NOMO-1 treated with DMSO at 0.1 percent for 48 hours (cell line): ENCODE data around the gene AGTR1.
"Not testable (repeated sequence)": the region's sequence is repeated elsewhere in the genome, so short reads cannot be mapped to it uniquely, and the experiment has no call there.

Experiments
- DNase-seq: peaks from one replicate; lab custom pipeline; 2025; ENCODE audit not compliant: unreplicated experiment; lab: John Stamatoyannopoulos, UW

AGTR1 gene

DNA sequence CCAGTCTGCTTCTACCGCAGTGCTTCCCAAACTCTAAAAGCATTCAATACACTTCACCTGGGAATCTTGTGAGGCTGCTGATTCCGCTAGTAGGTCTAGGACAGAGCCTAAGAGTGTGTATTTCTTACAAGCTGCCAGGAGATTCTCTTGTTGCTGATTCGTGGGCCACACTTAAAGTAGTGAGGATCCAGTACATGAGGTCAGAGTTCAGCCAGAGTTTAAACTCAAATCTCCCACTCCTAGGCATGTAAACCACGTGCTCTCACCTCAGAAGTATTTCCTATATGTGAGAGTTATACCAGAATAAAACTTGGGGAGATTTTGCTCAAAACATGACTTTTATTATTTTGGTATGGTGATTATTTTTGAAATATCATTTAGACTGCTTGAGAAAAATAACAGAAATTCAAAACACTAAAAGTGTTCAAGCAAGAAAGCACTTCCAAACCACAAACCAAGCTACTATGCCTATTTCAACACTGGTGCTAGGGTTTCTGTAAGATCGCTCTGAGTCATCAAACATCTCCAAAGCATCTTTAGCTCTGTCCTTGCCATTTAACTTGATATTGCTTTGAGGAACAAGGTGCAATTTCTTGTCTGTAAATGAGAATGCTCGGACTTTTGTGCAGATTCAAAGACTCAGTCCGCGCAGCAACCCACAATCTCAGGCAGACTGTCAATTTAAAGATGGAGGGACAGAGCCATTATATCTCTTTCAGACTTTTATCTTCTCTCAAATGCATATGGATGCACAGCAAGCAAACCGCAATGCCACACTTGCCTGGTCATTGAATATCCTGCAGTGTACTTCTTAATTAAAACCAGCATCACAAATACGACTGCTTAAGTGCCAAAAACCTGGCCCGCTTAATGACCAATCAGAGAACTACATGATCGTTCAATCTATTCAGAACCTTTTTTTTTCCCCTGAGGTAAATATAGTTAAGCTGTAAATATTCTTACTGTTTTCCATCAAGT, 59.8 kb downstream of the AGTR1 start:
- peak; percentile 99 for DNase-seq

DNA sequence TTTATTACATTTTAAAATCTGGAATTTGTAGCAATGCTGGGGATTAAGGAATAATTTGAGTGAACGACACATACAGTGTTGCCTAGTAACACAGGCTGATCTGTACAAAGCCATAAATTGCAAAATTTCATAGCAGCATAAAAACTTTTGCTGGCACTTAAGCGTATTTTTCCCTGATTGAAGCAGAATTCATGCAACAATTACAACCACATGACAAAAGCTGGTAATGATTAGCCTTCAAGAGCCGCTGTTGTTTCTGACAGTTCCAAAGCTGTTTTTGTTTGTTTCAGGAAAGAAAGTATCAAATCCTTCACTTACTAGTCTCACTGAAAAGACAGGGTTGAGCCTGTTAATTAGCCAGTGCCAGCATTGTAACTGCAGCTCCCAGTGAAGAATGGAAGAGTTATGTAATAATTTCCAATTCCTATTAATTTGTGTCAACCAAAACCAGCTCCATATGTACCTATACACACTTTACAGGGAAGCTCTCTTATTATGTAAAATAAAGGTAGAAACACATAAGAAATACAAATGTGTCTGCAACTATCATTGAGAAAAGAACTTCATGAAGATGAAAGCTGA, 60.7 kb downstream of the AGTR1 start:
- DNase-seq, result no peak

DNA sequence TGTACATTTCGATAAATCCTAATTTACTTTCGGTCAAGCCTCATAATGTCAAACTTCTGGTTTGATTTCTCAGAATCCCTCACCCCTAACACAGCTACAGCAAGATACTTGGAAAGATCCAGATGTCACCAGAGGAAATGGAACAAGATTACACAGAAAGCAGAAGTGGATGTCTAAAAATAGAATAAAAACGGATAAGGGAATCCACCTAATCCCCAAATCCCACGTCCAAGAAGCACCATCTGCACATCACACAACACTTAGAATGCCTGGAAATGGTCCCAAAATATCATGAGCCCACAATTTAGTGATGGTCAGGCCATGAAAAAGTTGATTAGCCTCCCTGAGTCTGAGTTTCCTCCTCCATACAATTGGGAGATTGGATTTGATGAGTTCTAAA, 61.7 kb downstream of the AGTR1 start:
- DNase-seq, result no peak

DNA sequence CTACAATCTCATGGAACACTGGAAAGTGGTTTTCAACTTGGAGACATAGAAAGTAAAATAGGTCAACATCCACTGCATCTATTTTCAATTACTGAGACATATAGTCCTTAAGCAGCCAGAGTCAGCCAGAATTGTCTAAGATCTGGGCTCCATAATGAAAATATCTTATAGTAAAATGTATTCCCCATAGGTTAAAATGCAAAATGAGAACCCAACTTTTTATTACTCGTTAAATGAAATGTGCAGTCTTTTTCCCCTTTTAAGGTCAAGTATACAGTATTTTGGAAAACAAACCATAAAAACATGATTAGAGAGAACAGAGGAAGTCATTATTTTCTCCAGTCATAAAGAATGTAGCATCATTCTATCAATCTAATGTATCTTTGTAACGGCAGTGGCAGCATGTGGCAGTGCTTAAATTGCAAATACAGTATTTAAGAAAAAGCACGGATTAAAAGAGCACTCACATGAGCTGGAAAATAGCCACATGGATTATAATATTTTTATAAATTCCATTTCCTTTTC, 65.5 kb downstream of the AGTR1 start:
- no peak for DNase-seq

DNA sequence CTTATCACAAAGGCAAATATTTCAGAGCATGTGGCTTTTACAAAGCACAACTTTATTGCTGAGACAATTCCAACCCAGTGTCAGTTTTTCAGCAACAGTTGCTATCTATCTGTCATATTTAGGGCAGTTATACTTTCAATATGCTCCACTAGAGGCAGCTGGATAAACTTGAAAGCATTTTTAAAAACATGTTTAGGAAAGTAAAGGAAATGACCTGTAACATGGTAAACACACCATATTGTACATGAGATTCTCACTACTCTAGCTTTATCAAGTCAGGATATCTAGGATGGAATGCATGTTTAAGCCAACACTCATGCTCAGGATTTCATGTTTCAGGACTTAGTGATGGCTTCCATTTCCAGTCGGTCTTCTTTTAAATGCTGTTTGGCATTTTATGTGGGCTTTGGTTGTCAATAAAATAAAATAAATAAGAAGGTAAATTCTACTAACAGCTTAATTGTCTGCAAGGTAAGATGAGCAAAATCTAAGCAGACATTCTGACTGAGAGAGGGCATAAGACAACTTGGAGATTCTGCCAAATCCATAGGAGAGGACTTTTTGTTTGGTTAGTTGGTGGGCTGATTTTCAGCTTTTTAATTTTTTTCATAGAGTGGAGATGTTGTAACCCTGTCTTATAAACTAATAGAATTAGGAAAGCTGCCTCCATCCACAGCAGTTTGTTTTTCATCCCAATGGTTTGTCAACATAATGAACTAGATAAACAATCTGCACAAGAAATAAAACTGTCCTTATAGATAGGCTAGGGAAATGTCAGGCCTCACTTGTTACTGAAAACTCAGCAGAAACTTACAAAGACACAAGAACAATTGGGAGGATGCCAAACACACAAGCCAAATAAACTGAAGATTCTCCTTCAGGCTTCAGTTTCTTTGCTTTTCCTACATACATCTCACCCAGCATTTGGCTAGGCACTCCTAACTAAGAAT, 66.6 kb downstream of the AGTR1 start:
- no peak for DNase-seq

DNA sequence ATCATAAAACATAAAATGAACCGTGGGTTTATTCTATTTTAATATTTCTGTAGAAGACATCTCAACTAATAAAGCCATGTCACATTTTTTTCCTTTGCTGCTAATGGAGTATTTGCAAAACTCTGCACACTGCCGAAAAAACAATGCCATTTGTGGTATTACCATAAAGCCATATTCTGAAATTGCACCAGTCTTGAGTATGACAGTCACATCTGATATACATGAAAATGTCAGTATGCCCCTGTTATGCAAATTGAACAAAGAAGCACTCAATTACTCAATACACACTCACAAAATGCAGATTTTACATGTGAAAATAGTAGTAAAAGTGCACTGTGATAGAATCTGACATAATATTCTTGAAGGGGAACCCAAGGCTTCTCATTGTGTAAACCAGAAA, 74.7 kb downstream of the AGTR1 start:
- DNase-seq, result no peak

DNA sequence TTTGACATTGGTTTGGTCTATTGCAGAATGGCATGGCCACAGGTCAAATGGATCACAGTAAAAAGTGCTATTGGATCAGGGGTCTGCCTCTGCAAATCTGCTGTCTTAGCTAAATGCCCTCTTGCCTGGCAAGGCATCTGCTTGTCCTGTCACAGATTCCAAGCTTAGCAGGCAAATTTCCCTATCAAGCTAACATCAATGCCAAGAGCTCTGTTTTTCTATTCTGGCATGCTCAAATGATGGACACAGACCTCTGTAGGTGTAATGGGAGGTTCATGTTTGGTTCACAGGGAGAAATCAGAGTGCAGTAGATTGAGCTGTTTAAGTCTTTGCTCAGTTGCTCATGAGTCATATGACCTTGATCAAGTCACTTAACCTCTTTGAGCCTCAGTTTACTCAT, 75.1 kb downstream of the AGTR1 start:
- DNase-seq, result no peak

DNA sequence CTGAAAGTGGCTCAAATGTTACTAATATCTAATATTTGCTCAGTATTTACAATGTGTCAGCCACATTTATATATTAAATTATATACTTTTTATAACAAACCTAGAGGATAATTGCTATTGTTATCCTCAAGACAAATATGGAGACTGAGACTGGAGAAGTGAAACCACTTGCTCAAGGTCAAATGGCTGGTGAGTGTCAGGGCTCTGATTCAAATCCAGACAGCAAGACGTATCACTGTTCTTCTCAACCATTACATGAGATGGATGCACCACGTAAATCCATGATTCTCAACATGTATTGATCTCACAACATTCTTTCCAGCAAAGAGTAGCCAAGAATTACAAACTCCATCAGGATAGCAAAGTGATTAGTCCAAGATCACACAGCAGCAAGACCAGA, 76.1 kb downstream of the AGTR1 start:
- no peak for DNase-seq

DNA sequence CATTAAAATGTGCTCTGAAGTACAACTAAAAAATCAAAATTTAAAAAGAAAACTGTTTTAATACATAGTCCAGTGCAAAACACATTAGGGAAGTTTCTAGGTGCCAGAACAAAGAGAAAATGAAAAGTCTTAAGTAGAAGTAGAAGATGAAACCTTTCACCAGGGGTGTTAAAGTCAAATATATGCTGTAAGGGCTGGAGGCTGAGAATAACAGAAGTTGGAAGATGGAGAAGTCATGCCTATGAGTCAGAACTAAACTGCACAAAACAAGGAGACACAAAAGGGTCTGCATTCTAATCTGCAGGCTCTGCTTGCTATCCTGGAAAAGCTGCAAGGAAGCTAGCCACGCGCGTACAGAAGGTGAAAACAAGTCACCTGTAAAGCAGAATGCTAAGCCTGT, 81.2 kb downstream of the AGTR1 start:
- DNase-seq, result peak; percentile 41

DNA sequence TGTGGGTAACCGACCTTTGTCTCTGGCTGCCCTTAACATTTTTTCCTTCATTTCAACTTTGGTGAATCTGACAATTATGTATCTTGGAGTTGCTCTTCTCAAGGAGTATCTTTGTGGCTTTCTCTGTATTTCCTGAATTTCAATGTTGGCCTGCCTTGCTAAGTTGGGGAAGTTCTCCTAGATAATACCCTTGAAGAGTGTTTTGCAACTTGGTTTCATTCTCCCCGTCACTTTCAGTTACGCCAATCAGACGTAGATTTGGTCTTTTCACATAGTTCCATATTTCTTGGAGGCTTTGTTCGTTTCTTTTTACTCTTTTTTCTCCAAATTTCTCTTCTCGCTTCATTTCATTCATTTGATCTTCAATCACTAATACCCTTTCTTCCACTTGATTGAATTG, 87.3 kb downstream of the AGTR1 start:
- peak; percentile 76 for DNase-seq

DNA sequence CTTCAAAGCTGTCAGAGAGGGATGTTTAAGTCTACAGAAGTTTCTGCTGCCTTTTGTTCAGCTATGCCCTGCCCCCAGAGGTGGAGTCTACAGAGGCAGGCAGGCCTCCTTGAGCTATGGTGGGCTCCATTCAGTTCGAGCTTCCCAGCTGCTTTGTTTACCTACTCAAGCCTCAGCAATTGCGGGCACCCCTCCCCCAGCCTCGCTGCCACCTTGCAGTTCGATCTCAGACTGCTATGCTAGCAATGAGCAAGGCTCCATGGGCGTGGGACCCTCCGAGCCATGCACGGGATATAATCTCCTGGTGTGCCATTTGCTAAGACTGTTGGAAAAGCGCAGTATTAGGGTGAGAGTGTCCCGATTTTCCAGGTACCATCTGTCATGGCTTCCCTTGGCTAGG, 88.5 kb downstream of the AGTR1 start:
- not testable (repeated sequence) for DNase-seq

DNA sequence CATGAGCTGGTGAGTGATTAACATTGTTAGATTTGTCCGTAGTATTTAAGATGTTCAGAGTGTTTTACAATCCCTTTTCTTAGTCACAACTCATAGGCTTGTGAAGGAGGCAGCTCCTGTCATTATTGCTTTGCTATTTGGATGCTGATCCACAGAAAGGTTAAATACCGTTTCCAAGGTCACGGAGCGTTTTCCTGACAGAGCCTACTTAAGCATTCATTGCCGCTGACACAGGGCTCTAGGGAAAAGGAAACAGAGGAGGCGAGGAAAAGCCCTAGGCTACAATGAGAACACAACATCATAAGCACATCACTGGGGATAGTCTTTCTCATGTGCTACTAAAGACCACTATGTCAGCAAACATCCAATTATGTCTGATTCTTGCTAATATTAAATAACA, 91.4 kb downstream of the AGTR1 start:
- DNase-seq, result no peak

DNA sequence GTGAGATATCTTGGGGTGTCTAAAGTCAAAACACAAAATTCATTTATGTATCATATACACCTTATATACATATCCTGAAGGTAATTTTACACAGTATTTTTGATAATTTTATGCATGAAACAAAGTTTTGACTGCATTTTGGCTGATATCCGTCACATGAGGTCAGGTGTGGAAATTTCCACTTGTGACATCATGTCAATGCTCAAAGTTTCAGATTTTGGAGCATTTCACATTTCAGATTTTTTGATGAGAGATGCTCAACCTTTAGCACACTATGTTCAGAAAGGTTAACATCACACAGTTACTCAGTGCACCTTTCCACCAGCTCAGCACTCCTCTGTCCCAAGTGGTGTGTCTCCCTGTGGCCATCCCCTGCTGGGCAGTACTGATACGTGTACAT, 92.2 kb downstream of the AGTR1 start:
- no peak for DNase-seq

DNA sequence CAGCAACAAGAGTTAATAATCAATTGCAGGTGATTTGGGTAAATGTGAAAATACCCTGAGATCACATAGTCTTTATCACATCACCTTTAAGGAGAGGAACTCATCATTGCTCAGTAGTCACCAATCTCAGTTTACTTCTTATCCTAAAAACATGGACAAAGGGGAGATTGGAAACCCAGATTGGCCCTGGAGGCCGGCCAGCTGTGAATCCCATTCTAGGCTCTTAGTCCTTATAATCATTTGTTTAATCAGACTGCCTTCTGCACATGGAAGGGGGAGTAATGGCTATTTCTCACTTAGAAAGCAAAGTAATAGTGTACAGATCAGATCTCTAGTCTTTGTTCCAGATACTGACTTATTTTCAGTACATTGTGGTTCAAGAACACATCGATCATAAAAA, 92.7 kb downstream of the AGTR1 start:
- no peak for DNase-seq

DNA sequence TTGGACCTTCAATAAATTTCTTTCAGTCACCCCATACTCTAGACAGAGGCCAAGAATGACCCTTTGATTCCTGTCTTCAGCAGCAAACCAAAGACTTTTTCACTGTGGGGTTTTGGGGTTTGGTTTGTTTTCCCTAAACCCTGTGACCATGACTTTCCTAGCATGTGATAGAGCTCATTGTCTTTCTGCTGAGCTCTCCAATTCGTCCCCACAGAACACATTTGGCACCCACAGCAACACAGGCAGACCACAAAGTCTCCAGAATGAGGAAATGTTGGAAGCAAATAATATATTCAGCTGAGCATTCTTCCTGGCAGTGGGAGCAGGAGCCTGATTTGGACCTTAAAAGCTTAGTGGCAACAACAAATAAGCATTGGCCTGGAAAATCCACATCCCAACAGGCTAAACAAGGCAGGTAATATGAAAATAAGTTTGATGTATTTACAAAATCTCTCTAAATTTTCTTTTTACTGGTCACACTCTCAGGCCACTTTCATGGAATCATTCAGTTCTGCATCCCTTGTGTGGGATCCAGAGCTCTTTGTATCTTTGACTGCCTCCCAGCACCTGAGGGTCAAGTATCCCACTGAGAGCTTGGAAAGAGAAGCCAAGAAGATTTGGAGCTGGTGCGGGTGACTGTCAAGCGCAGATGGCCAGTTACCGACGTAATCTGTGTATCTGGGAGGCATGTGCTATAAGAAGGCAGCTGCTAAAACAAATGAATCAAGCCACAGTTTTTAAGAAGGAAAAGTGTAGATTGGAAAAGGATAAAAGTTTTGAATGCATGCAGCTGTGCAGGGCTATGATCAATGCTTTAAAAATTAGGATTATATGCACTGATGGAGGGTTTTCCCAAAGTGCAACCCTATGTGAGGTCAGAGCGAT, 93.4 kb downstream of the AGTR1 start:
- no peak for DNase-seq

DNA sequence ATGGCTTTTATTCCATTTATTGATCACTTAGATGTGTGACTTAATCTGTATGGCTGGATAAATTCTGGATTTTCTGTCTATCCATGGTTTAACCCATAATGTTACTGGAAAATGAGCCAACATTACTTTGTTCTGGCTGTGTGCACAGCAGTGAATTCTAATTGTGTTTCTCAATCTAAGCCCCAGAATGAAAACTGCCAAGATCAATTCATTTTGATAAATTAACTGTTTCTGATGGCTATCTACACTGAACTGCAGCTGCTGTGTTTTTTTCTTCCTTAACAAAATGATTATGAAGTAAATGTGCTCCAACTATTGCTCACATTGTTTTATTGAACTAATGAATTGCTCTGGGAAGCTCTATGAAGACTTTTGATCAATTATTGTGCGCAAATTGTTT, 94.2 kb downstream of the AGTR1 start:
- no peak for DNase-seq

DNA sequence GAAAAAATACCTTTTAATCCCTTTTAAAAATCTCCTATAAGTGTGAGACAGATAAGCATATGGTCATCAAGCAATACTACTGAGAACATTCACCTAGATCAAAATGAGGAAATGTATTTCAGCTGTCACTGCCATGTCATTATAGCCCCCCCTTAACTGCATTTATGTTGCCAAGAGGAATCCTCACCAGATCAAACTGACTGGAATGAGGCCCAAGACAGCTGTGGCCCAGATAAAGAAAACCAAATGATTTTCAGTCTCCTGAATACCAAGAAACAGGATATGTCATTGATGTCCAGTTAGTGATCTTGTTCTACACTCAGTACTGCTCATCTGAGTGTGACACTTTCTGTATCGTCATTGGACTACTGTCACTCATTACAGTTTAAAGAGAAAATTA, 94.8 kb downstream of the AGTR1 start:
- no peak for DNase-seq
